ENCODE results near the gene TRIB2.

TRIB2 gene

GRCh38 chr2:12694990-12695774 lies 21.6 kb upstream of the TRIB2 start:
- Histone ChIP-seq H3K4me1 (ENCODE audit: control insufficient read depth in 1 of 2, insufficient read depth in 2 of 2, low read length in 2 of 2) (peaks cover 0 to 8% of the 10 kb centered on the region in 2 donors), H3K36me3 (ENCODE audit: control insufficient read depth in 1 of 2, insufficient read depth in 2 of 2, low read length in 2 of 2) (no peaks in the 10 kb centered on the region), H3K9ac (ENCODE audit: low read depth in 1 of 2, low read length in 2 of 2) (no peak overlapping the region), H3K4me3 (ENCODE audit: low read depth in 1 of 2, low read length in 2 of 2) (no peak overlapping the region), H3K9me3 (ENCODE audit: control insufficient read depth in 1 of 2, low read length in 2 of 2) (peaks cover 0 to 3% of the 10 kb centered on the region in 2 donors), H3K27ac (ENCODE audit: low read depth, low read length) (no peak overlapping the region), H3K27me3 (ENCODE audit: control insufficient read depth in 1 of 2, insufficient read depth in 2 of 2, low read length in 2 of 2) (no peaks in the 10 kb centered on the region)

GRCh38 chr2:12697617-12698016 lies 19.1 kb upstream of the TRIB2 start:
- H3K36me3 ChIP-seq (ENCODE audit: control insufficient read depth in 1 of 2, insufficient read depth in 2 of 2, low read length in 2 of 2): no peaks in the 10 kb centered on the region
- H3K4me1 ChIP-seq (ENCODE audit: control insufficient read depth in 1 of 2, insufficient read depth in 2 of 2, low read length in 2 of 2): peaks cover 0 to 18% of the 10 kb centered on the region in 2 donors
- H3K4me3 ChIP-seq (ENCODE audit: low read depth in 1 of 2, low read length in 2 of 2): no peak overlapping the region
- H3K9ac ChIP-seq (ENCODE audit: low read depth in 1 of 2, low read length in 2 of 2): no peak overlapping the region
- H3K27me3 ChIP-seq (ENCODE audit: control insufficient read depth in 1 of 2, insufficient read depth in 2 of 2, low read length in 2 of 2): no peaks in the 10 kb centered on the region
- H3K27ac ChIP-seq (ENCODE audit: low read depth, low read length): peak overlapping the region; percentile 20
- no peaks in the 10 kb centered on the region for H3K9me3 ChIP-seq (ENCODE audit: control insufficient read depth in 1 of 2, low read length in 2 of 2)

- Histone ChIP-seq H3K4me3 (ENCODE audit: low read depth in 1 of 2, low read length in 2 of 2) (no peak overlapping the region), H3K27ac (ENCODE audit: low read depth, low read length) (no peak overlapping the region), H3K36me3 (ENCODE audit: control insufficient read depth in 1 of 2, insufficient read depth in 2 of 2, low read length in 2 of 2) (no peaks in the 10 kb centered on the region), H3K4me1 (ENCODE audit: control insufficient read depth in 1 of 2, insufficient read depth in 2 of 2, low read length in 2 of 2) (peaks cover 0 to 26% of the 10 kb centered on the region in 2 donors), H3K9me3 (ENCODE audit: control insufficient read depth in 1 of 2, low read length in 2 of 2) (no peaks in the 10 kb centered on the region), H3K9ac (ENCODE audit: low read depth in 1 of 2, low read length in 2 of 2) (no peak overlapping the region), H3K27me3 (ENCODE audit: control insufficient read depth in 1 of 2, insufficient read depth in 2 of 2, low read length in 2 of 2) (no peaks in the 10 kb centered on the region)
Measured at GRCh38 chr2:12700989-12701388, 15.7 kb upstream of the TRIB2 start.

GRCh38 chr2:12701786-12702167 lies 15.0 kb upstream of the TRIB2 start:
- H3K27me3 ChIP-seq (ENCODE audit: control insufficient read depth in 1 of 2, insufficient read depth in 2 of 2, low read length in 2 of 2): no peaks in the 10 kb centered on the region
- no peaks in the 10 kb centered on the region for H3K36me3 ChIP-seq (ENCODE audit: control insufficient read depth in 1 of 2, insufficient read depth in 2 of 2, low read length in 2 of 2)
- no peaks in the 10 kb centered on the region for H3K9me3 ChIP-seq (ENCODE audit: control insufficient read depth in 1 of 2, low read length in 2 of 2)
- no peak overlapping the region for H3K4me3 ChIP-seq (ENCODE audit: low read depth in 1 of 2, low read length in 2 of 2)
- H3K27ac ChIP-seq (ENCODE audit: low read depth, low read length): no peak overlapping the region
- H3K4me1 ChIP-seq (ENCODE audit: control insufficient read depth in 1 of 2, insufficient read depth in 2 of 2, low read length in 2 of 2): peaks cover 0 to 19% of the 10 kb centered on the region in 2 donors
- no peak overlapping the region for H3K9ac ChIP-seq (ENCODE audit: low read depth in 1 of 2, low read length in 2 of 2)

GRCh38 chr2:12702168-12703121 lies 14.3 kb upstream of the TRIB2 start:
- Histone ChIP-seq H3K9me3 (ENCODE audit: control insufficient read depth in 1 of 2, low read length in 2 of 2) (no peaks in the 10 kb centered on the region), H3K9ac (ENCODE audit: low read depth in 1 of 2, low read length in 2 of 2) (no peak overlapping the region), H3K27ac (ENCODE audit: low read depth, low read length) (no peak overlapping the region), H3K4me3 (ENCODE audit: low read depth in 1 of 2, low read length in 2 of 2) (no peak overlapping the region), H3K36me3 (ENCODE audit: control insufficient read depth in 1 of 2, insufficient read depth in 2 of 2, low read length in 2 of 2) (no peaks in the 10 kb centered on the region), H3K4me1 (ENCODE audit: control insufficient read depth in 1 of 2, insufficient read depth in 2 of 2, low read length in 2 of 2) (peaks cover 0 to 18% of the 10 kb centered on the region in 2 donors), H3K27me3 (ENCODE audit: control insufficient read depth in 1 of 2, insufficient read depth in 2 of 2, low read length in 2 of 2) (no peaks in the 10 kb centered on the region)

GRCh38 chr2:12704378-12704777 lies 12.4 kb upstream of the TRIB2 start:
- peaks cover under 1 to 28% of the 10 kb centered on the region in 2 donors for H3K4me1 ChIP-seq (ENCODE audit: control insufficient read depth in 1 of 2, insufficient read depth in 2 of 2, low read length in 2 of 2)
- no peaks in the 10 kb centered on the region for H3K27me3 ChIP-seq (ENCODE audit: control insufficient read depth in 1 of 2, insufficient read depth in 2 of 2, low read length in 2 of 2)
- no peak overlapping the region for H3K4me3 ChIP-seq (ENCODE audit: low read depth in 1 of 2, low read length in 2 of 2)
- H3K9me3 ChIP-seq (ENCODE audit: control insufficient read depth in 1 of 2, low read length in 2 of 2): no peaks in the 10 kb centered on the region
- H3K27ac ChIP-seq (ENCODE audit: low read depth, low read length): no peak overlapping the region
- H3K36me3 ChIP-seq (ENCODE audit: control insufficient read depth in 1 of 2, insufficient read depth in 2 of 2, low read length in 2 of 2): no peaks in the 10 kb centered on the region
- no peak overlapping the region for H3K9ac ChIP-seq (ENCODE audit: low read depth in 1 of 2, low read length in 2 of 2)

- Histone ChIP-seq H3K4me1 (ENCODE audit: control insufficient read depth in 1 of 2, insufficient read depth in 2 of 2, low read length in 2 of 2) (peaks cover 9 to 37% of the 10 kb centered on the region in 2 donors), H3K4me3 (ENCODE audit: low read depth in 1 of 2, low read length in 2 of 2) (no peak overlapping the region), H3K9ac (ENCODE audit: low read depth in 1 of 2, low read length in 2 of 2) (no peak overlapping the region), H3K9me3 (ENCODE audit: control insufficient read depth in 1 of 2, low read length in 2 of 2) (no peaks in the 10 kb centered on the region), H3K36me3 (ENCODE audit: control insufficient read depth in 1 of 2, insufficient read depth in 2 of 2, low read length in 2 of 2) (no peaks in the 10 kb centered on the region), H3K27me3 (ENCODE audit: control insufficient read depth in 1 of 2, insufficient read depth in 2 of 2, low read length in 2 of 2) (no peaks in the 10 kb centered on the region), H3K27ac (ENCODE audit: low read depth, low read length) (no peak overlapping the region)
Measured at GRCh38 chr2:12705230-12705629, 11.5 kb upstream of the TRIB2 start.

- H3K27ac ChIP-seq (ENCODE audit: low read depth, low read length): no peak overlapping the region
- H3K4me1 ChIP-seq (ENCODE audit: control insufficient read depth in 1 of 2, insufficient read depth in 2 of 2, low read length in 2 of 2): peaks cover 12 to 40% of the 10 kb centered on the region in 2 donors
- no peaks in the 10 kb centered on the region for H3K9me3 ChIP-seq (ENCODE audit: control insufficient read depth in 1 of 2, low read length in 2 of 2)
- H3K9ac ChIP-seq (ENCODE audit: low read depth in 1 of 2, low read length in 2 of 2): no peak overlapping the region
- no peaks in the 10 kb centered on the region for H3K36me3 ChIP-seq (ENCODE audit: control insufficient read depth in 1 of 2, insufficient read depth in 2 of 2, low read length in 2 of 2)
- no peaks in the 10 kb centered on the region for H3K27me3 ChIP-seq (ENCODE audit: control insufficient read depth in 1 of 2, insufficient read depth in 2 of 2, low read length in 2 of 2)
- no peak overlapping the region for H3K4me3 ChIP-seq (ENCODE audit: low read depth in 1 of 2, low read length in 2 of 2)
Measured at GRCh38 chr2:12705742-12706141, 11.0 kb upstream of the TRIB2 start.

- Histone ChIP-seq H3K36me3 (ENCODE audit: control insufficient read depth in 1 of 2, insufficient read depth in 2 of 2, low read length in 2 of 2) (no peaks in the 10 kb centered on the region), H3K4me3 (ENCODE audit: low read depth in 1 of 2, low read length in 2 of 2) (no peak overlapping the region), H3K27ac (ENCODE audit: low read depth, low read length) (no peak overlapping the region), H3K4me1 (ENCODE audit: control insufficient read depth in 1 of 2, insufficient read depth in 2 of 2, low read length in 2 of 2) (peaks cover 12 to 27% of the 10 kb centered on the region in 2 donors), H3K9me3 (ENCODE audit: control insufficient read depth in 1 of 2, low read length in 2 of 2) (no peaks in the 10 kb centered on the region), H3K27me3 (ENCODE audit: control insufficient read depth in 1 of 2, insufficient read depth in 2 of 2, low read length in 2 of 2) (no peaks in the 10 kb centered on the region), H3K9ac (ENCODE audit: low read depth in 1 of 2, low read length in 2 of 2) (no peak overlapping the region)
Measured at GRCh38 chr2:12708508-12709206, 8.1 kb upstream of the TRIB2 start.

- Histone ChIP-seq H3K9ac (ENCODE audit: low read depth in 1 of 2, low read length in 2 of 2) (no peak overlapping the region), H3K4me3 (ENCODE audit: low read depth in 1 of 2, low read length in 2 of 2) (no peak overlapping the region), H3K27me3 (ENCODE audit: control insufficient read depth in 1 of 2, insufficient read depth in 2 of 2, low read length in 2 of 2) (no peaks in the 10 kb centered on the region), H3K9me3 (ENCODE audit: control insufficient read depth in 1 of 2, low read length in 2 of 2) (no peaks in the 10 kb centered on the region), H3K36me3 (ENCODE audit: control insufficient read depth in 1 of 2, insufficient read depth in 2 of 2, low read length in 2 of 2) (no peaks in the 10 kb centered on the region), H3K4me1 (ENCODE audit: control insufficient read depth in 1 of 2, insufficient read depth in 2 of 2, low read length in 2 of 2) (peaks cover 12 to 27% of the 10 kb centered on the region in 2 donors), H3K27ac (ENCODE audit: low read depth, low read length) (no peak overlapping the region)
Measured at GRCh38 chr2:12709207-12709522, 7.6 kb upstream of the TRIB2 start.
